Right cardiac atrium (tissue), 5 donors: ENCODE results near the gene ARHGAP15. TPM values are rescaled to one million over a fixed set of nuclear protein-coding genes. Genes with fewer than 3 reads are reported as not detected.

Source experiments
- ATAC-seq, 2 donors: fragments of 200-7000 bp; cut with Tn5 transposase; one replicate each; pipeline versions ENCODE4 v1.8.0 to v1.9.1; 2020; ENCODE audit warnings: moderate library complexity in 2 of 2, mild to moderate bottlenecking in 1 of 2
- DNase-seq, 3 donors: peaks; one replicate each; pipeline ENCODE4 v3.0.0-alpha.2; 2020
- H3K27ac ChIP-seq: one replicate; pipeline ENCODE4 v1.5.1; 2013; ENCODE audit warnings: mild to moderate bottlenecking, low read length, control low read depth, moderate library complexity
- H3K27me3 ChIP-seq: one replicate; pipeline ENCODE4 v1.6.1; 2013; ENCODE audit not compliant: control insufficient read depth, insufficient read depth
- H3K4me1 ChIP-seq: one replicate; pipeline ENCODE4 v1.6.1; 2013; ENCODE audit warnings: low read length; ENCODE audit not compliant: control insufficient read depth, insufficient read depth
- H3K4me3 ChIP-seq: one replicate; pipeline ENCODE4 v1.5.1; 2013; ENCODE audit warnings: low read length, control low read depth
- H3K9me3 ChIP-seq: one replicate; pipeline ENCODE4 v1.6.1; 2013; ENCODE audit warnings: low read length; ENCODE audit not compliant: control insufficient read depth
- WGBS: extraction: QIAGEN DNeasy Blood & Tissue Kit; methylation state at CpG from one replicate; pipeline ENCODE4 v1.1.7; 2013; 5-methylcytosine and 5-hydroxymethylcytosine counted together
- intact Hi-C, 4 donors: fragments of 100-400 bp; cut with DNase I; formaldehyde crosslinking; loops; one replicate each; pipeline versions ENCODE4 v1.11.0 to v1.14.0; 2022 to 2023
- polyA plus RNA-seq: library from polyadenylated mRNA; stranded (reverse); fragments of 200-250 nt; gene quantifications from one replicate; pipeline ENCODE4 v1.2.3, GENCODE V29; 2013
- total RNA-seq, 4 donors: library from RNA; stranded (reverse); fragmentation: NEBNext Ultra II Directional; extraction: Animal tissue kit (Norgen Biotek cat#: 25700); gene quantifications; one replicate each; pipeline ENCODE4 v1.2.1, GENCODE V29; 2021
- donor health status: healthy with polysubstance abuse.
- donor health status: DM: no; HTN: yes; CAD: no.
- donor health status: DM: no; HTN: no; CAD: no.
- donor health status: DM: no; HTN: yes; CAD: no; lungs with severe emphysema.
- donor health status: DM: yes; HTN: yes; CAD: no.

The ARHGAP15 gene
- total and polyA plus RNA-seq, 5 donors: 4.5 to 8.4 (median 6.5) TPM

GRCh38 chr2:143279672-143280071 is 150.5 kb downstream of the ARHGAP15 start:
- H3K27me3 ChIP-seq: no peaks in the 10 kb centered on the region
- intact Hi-C loops: no loop called here
- no peak overlapping the region for H3K4me3 ChIP-seq
- H3K9me3 ChIP-seq: no peaks in the 10 kb centered on the region
- H3K27ac ChIP-seq: no peak overlapping the region
- no peak for DNase-seq
- no peak for ATAC-seq
- no peaks in the 10 kb centered on the region for H3K4me1 ChIP-seq

GRCh38 chr2:143280097-143280757 is 151.0 kb downstream of the ARHGAP15 start:
- H3K4me1 ChIP-seq: no peaks in the 10 kb centered on the region
- WGBS: 90% methylated on average over 3 of the region's 3 CpGs
- ATAC-seq (no peak), DNase-seq (no peak)
- no peak overlapping the region for H3K27ac ChIP-seq
- no peaks in the 10 kb centered on the region for H3K27me3 ChIP-seq
- no peaks in the 10 kb centered on the region for H3K9me3 ChIP-seq
- no peak overlapping the region for H3K4me3 ChIP-seq
- intact Hi-C loops: no loop called here

GRCh38 chr2:143282684-143283083 is 153.5 kb downstream of the ARHGAP15 start:
- intact Hi-C loops: no loop called here
- H3K4me3 ChIP-seq: no peak overlapping the region
- no peak overlapping the region for H3K27ac ChIP-seq
- DNase-seq (no peak), ATAC-seq (no peak)
- no peaks in the 10 kb centered on the region for H3K9me3 ChIP-seq
- H3K27me3 ChIP-seq: no peaks in the 10 kb centered on the region
- WGBS: 87% methylated on average over 6 of the region's 6 CpGs
- H3K4me1 ChIP-seq: no peaks in the 10 kb centered on the region

GRCh38 chr2:143284087-143284675 is 155.0 kb downstream of the ARHGAP15 start:
- Histone ChIP-seq H3K9me3 (no peaks in the 10 kb centered on the region), H3K27me3 (no peaks in the 10 kb centered on the region), H3K4me1 (no peaks in the 10 kb centered on the region), H3K27ac (no peak overlapping the region), H3K4me3 (no peak overlapping the region)
- no peak for DNase-seq
- intact Hi-C loops: no loop called here
- WGBS: 44% methylated on average over 7 of the region's 7 CpGs
- ATAC-seq: no peak

- Histone ChIP-seq H3K27ac (no peak overlapping the region), H3K27me3 (no peaks in the 10 kb centered on the region), H3K9me3 (no peaks in the 10 kb centered on the region), H3K4me3 (no peak overlapping the region), H3K4me1 (no peaks in the 10 kb centered on the region)
- ATAC-seq (no peak), DNase-seq (no peak)
- intact Hi-C loops: no loop called here
Measured at GRCh38 chr2:143289025-143289424, 159.8 kb downstream of the ARHGAP15 start.

GRCh38 chr2:143290221-143290620 is 161.0 kb downstream of the ARHGAP15 start:
- intact Hi-C loops: no loop called here
- H3K27me3 ChIP-seq: no peaks in the 10 kb centered on the region
- H3K27ac ChIP-seq: no peak overlapping the region
- H3K9me3 ChIP-seq: no peaks in the 10 kb centered on the region
- ATAC-seq (no peak), DNase-seq (no peak)
- 46% methylated on average over 5 of the region's 5 CpGs for WGBS
- no peaks in the 10 kb centered on the region for H3K4me1 ChIP-seq
- no peak overlapping the region for H3K4me3 ChIP-seq

GRCh38 chr2:143294068-143294467 is 164.8 kb downstream of the ARHGAP15 start:
- no peak overlapping the region for H3K27ac ChIP-seq
- no peak overlapping the region for H3K4me3 ChIP-seq
- H3K4me1 ChIP-seq: no peaks in the 10 kb centered on the region
- no peaks in the 10 kb centered on the region for H3K9me3 ChIP-seq
- ATAC-seq (no peak), DNase-seq (no peak)
- intact Hi-C loops: no loop called here
- H3K27me3 ChIP-seq: no peaks in the 10 kb centered on the region
- 93% methylated on average over 1 of the region's 1 CpG for WGBS

GRCh38 chr2:143296089-143296488 is 166.9 kb downstream of the ARHGAP15 start:
- Histone ChIP-seq H3K27ac (no peak overlapping the region), H3K9me3 (no peaks in the 10 kb centered on the region), H3K4me3 (no peak overlapping the region), H3K27me3 (no peaks in the 10 kb centered on the region), H3K4me1 (no peaks in the 10 kb centered on the region)
- no peak for DNase-seq
- 62% methylated on average over 3 of the region's 3 CpGs for WGBS
- intact Hi-C loops: no loop called here
- ATAC-seq: no peak

- Histone ChIP-seq H3K9me3 (no peaks in the 10 kb centered on the region), H3K27ac (no peak overlapping the region), H3K4me1 (no peaks in the 10 kb centered on the region), H3K4me3 (no peak overlapping the region), H3K27me3 (no peaks in the 10 kb centered on the region)
- ATAC-seq (no peak), DNase-seq (no peak)
- intact Hi-C loops: no loop called here
Measured at GRCh38 chr2:143297182-143297581, 168.0 kb downstream of the ARHGAP15 start.

GRCh38 chr2:143300536-143300935 is 171.3 kb downstream of the ARHGAP15 start:
- Histone ChIP-seq H3K27me3 (no peaks in the 10 kb centered on the region), H3K9me3 (no peaks in the 10 kb centered on the region), H3K4me1 (no peaks in the 10 kb centered on the region), H3K27ac (no peak overlapping the region), H3K4me3 (no peak overlapping the region)
- intact Hi-C loops: no loop called here
- DNase-seq (no peak), ATAC-seq (no peak)

- no peak overlapping the region for H3K4me3 ChIP-seq
- H3K27ac ChIP-seq: no peak overlapping the region
- H3K9me3 ChIP-seq: no peaks in the 10 kb centered on the region
- intact Hi-C loops: no loop called here
- 65% methylated on average over 2 of the region's 2 CpGs for WGBS
- DNase-seq (no peak), ATAC-seq (no peak)
- no peaks in the 10 kb centered on the region for H3K27me3 ChIP-seq
- no peaks in the 10 kb centered on the region for H3K4me1 ChIP-seq
Measured at GRCh38 chr2:143311426-143311825, 182.2 kb downstream of the ARHGAP15 start.

- intact Hi-C loops: no loop called here
- WGBS: 79% methylated on average over 4 of the region's 4 CpGs
- H3K4me1 ChIP-seq: no peaks in the 10 kb centered on the region
- no peak for DNase-seq
- no peak overlapping the region for H3K4me3 ChIP-seq
- H3K27ac ChIP-seq: no peak overlapping the region
- ATAC-seq: no peak
- H3K9me3 ChIP-seq: no peaks in the 10 kb centered on the region
- no peaks in the 10 kb centered on the region for H3K27me3 ChIP-seq
Measured at GRCh38 chr2:143312441-143312840, 183.2 kb downstream of the ARHGAP15 start.
